Pancreas (tissue), 10 donors: Measurements from ENCODE around the gene TOM1L1. TPM values are rescaled to one million over a fixed set of nuclear protein-coding genes. Genes with fewer than 3 reads are reported as not detected.
A peak's percentile ranks its signal among the peaks of the same experiment; 100 is the strongest.

Experiments
- ATAC-seq, 4 donors: fragments of 200-7000 bp; cut with Tn5 transposase; one replicate each; pipeline versions ENCODE4 v1.8.0 to v1.9.1; 2020; ENCODE audit warnings: mild to moderate bottlenecking in 4 of 4, moderate library complexity in 4 of 4
- DNase-seq, 6 donors: peaks; one replicate each; pipeline ENCODE4 v3.0.0-alpha.2; 2020
- FAIRE-seq: peaks from 2 replicates; lab custom pipeline; 2012; peaks lifted over from hg19 to GRCh38; lab: Jason Lieb, UNC
- H3K27ac ChIP-seq, 4 donors: fragments of 200-600 bp; sonication (generic); 1 replicate in 3 of 4; 2 replicates in 1 of 4; pipeline versions ENCODE4 v1.5.0 to v1.8.0; 2020
- H3K27me3 ChIP-seq, 4 donors: fragments of 200-600 bp; one replicate each; pipeline ENCODE4 v1.8.0; 2021
- H3K36me3 ChIP-seq, 3 donors: fragments of 200-600 bp; sonication (generic) in 1 of 3; one replicate each; pipeline versions ENCODE4 v1.5.0 to v1.8.0; 2020 to 2021
- H3K4me1 ChIP-seq, 3 donors: fragments of 200-600 bp; one replicate each; pipeline ENCODE4 v1.8.0; 2021
- H3K4me3 ChIP-seq, 4 donors: fragments of 200-600 bp; sonication (generic) in 2 of 4; one replicate each; pipeline versions ENCODE4 v1.5.0 to v1.8.0; 2020 to 2021
- H3K9me3 ChIP-seq, 4 donors: fragments of 200-600 bp; one replicate each; pipeline ENCODE4 v1.8.0; 2021
- WGBS, 2 donors: extraction: QIAGEN DNeasy Blood & Tissue Kit; methylation state at CpG; one replicate each; pipeline ENCODE4 v1.1.7; 2013; 5-methylcytosine and 5-hydroxymethylcytosine counted together
- intact Hi-C, 3 donors: fragments of 100-400 bp; cut with DNase I; formaldehyde crosslinking; loops; one replicate each; pipeline versions ENCODE4 v1.11.1 to v1.14.2; 2022
- polyA plus RNA-seq, 2 donors: library from polyadenylated mRNA; stranded (reverse); fragments of 200-250 nt; gene quantifications; one replicate each; pipeline ENCODE4 v1.2.3, GENCODE V29; 2013
- total RNA-seq, 6 donors: library from RNA; stranded (reverse); fragmentation: NEBNext Ultra II Directional in 4 of 6; extraction: Animal tissue kit (Norgen Biotek cat#: 25700) in 4 of 6; gene quantifications; one replicate each; pipeline versions ENCODE4 v1.2.1 to v1.2.4, GENCODE V29; 2021 to 2023
- TF ChIP-seq, protein P1 (sequence below), 4 donors: fragments of 200-600 bp; sonication (generic) in 3 of 4; IDR thresholded peaks; one replicate each; pipeline versions ENCODE4 v1.5.0 to v1.8.0; 2021; ENCODE audit warnings: antibody characterized with exemption in 4 of 4
- donor health status: healthy with polysubstance abuse.
- donor health status: DM: no; HTN: no; CAD: no; lungs with moderate emphysema.
- donor health status: DM: no; HTN: no; CAD: no.
- donor health status: control.
- donor health status: control.
- donor health status: Bipolar disorder and iron deficiency.
- donor health status: DM: yes; HTN: yes; CAD: no.
- donor health status: DM: no; HTN: no; CAD: no.
- donor health status: DM: no; HTN: no; CAD: no.
- donor health status: DM: yes; HTN: yes; CAD: no.

TOM1L1 gene
- total and polyA plus RNA-seq, 8 donors: 14.2 to 39.0 (median 31.8) TPM

- FAIRE-seq: no peak
- Histone ChIP-seq H3K4me3 (no peak overlapping the region), H3K36me3 (peaks cover 0 to 28% (median 0%) of the 10 kb centered on the region in 3 donors), H3K27me3 (no peaks in the 10 kb centered on the region), H3K27ac (no peak overlapping the region), H3K4me1 (no peaks in the 10 kb centered on the region), H3K9me3 (no peaks in the 10 kb centered on the region)
- TF ChIP-seq, protein P1, sequence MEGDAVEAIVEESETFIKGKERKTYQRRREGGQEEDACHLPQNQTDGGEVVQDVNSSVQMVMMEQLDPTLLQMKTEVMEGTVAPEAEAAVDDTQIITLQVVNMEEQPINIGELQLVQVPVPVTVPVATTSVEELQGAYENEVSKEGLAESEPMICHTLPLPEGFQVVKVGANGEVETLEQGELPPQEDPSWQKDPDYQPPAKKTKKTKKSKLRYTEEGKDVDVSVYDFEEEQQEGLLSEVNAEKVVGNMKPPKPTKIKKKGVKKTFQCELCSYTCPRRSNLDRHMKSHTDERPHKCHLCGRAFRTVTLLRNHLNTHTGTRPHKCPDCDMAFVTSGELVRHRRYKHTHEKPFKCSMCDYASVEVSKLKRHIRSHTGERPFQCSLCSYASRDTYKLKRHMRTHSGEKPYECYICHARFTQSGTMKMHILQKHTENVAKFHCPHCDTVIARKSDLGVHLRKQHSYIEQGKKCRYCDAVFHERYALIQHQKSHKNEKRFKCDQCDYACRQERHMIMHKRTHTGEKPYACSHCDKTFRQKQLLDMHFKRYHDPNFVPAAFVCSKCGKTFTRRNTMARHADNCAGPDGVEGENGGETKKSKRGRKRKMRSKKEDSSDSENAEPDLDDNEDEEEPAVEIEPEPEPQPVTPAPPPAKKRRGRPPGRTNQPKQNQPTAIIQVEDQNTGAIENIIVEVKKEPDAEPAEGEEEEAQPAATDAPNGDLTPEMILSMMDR (IDR thresholded peaks at IDR 0.05): no peak
- 92% methylated on average over 2 of the region's 2 CpGs for WGBS, 2 donors
- ATAC-seq: no peak
- DNase-seq: no peak
- intact Hi-C loops: no loop called here
Observed at GRCh38 chr17:54947396-54947795, 46.7 kb downstream of the TOM1L1 start.

DNA sequence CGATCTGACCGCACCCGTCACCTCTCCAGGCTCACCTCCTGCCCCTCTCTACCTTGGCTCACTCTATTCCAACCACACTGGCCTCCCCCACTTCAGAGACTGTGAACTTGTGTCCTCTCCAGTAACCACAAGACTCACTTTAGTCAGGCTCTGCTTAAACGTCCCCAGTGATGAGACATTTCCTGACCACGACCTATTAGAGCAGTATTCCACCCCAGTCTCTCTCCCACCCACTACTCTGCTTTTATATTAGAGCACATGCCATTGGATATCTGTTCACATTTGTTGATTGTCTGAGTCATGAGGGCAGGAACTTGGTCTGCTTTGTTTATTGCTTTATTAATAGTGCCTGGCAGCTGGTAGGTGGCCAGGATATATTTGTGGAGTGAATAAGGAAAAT, 47.7 kb downstream of the TOM1L1 start:
- 81 to 84% methylated on average over 5 of the region's 5 CpGs for WGBS, 2 donors
- FAIRE-seq: no peak
- no peak overlapping the region for H3K27ac ChIP-seq
- no peaks in the 10 kb centered on the region for H3K27me3 ChIP-seq
- no peaks in the 10 kb centered on the region for H3K4me1 ChIP-seq
- peak in 1 of 4 donors; percentile 42 for ATAC-seq
- no peak overlapping the region for H3K4me3 ChIP-seq
- DNase-seq: no peak
- intact Hi-C loops: no loop called here
- peaks cover 0 to 28% (median 0%) of the 10 kb centered on the region in 3 donors for H3K36me3 ChIP-seq
- TF ChIP-seq, protein P1 (IDR thresholded peaks at IDR 0.05): no peak
- no peaks in the 10 kb centered on the region for H3K9me3 ChIP-seq

- Histone ChIP-seq H3K36me3 (peaks cover 0 to 28% (median 0%) of the 10 kb centered on the region in 3 donors), H3K9me3 (no peaks in the 10 kb centered on the region), H3K27ac (no peak overlapping the region), H3K4me3 (no peak overlapping the region), H3K27me3 (no peaks in the 10 kb centered on the region), H3K4me1 (no peaks in the 10 kb centered on the region)
- intact Hi-C loops: no loop called here
- WGBS, 2 donors: 55 to 60% methylated on average over 2 of the region's 2 CpGs
- no peak for DNase-seq
- TF ChIP-seq, protein P1 (IDR thresholded peaks at IDR 0.05): no peak
- peak in 2 of 4 donors; percentile 45 to 47 for ATAC-seq
- FAIRE-seq: no peak
Observed at GRCh38 chr17:54950116-54950515, 49.5 kb downstream of the TOM1L1 start.

- Histone ChIP-seq H3K4me3 (no peak overlapping the region), H3K36me3 (peaks cover 0 to 28% (median 0%) of the 10 kb centered on the region in 3 donors), H3K9me3 (no peaks in the 10 kb centered on the region), H3K27ac (no peak overlapping the region), H3K4me1 (no peaks in the 10 kb centered on the region), H3K27me3 (no peaks in the 10 kb centered on the region)
- FAIRE-seq (no peak), DNase-seq (no peak), ATAC-seq (no peak)
- TF ChIP-seq, protein P1 (IDR thresholded peaks at IDR 0.05): no peak
- WGBS, 2 donors: 72 to 78% methylated on average over 4 of the region's 4 CpGs
- intact Hi-C loops: no loop called here
Observed at GRCh38 chr17:54951286-54951685, 50.6 kb downstream of the TOM1L1 start.

DNA sequence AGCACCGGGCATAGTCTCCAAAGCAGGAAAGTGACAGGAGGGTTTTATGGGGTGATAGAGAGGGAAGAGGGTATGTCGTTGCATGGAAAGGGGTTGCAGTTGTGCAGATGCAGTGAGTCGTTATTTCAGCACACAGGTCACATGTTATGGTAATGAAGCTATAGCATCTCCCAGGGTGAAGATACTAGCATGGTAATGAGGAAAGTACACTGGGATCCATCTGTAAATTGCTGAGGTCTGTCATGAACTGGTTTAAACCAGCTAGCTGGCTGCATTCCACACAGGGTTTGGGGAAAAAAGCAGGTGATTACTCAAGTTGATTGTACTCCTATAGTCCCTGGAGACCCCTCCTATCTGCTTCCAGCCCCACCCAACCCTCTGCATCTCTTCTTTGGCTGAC, 56.1 kb downstream of the TOM1L1 start:
- H3K27me3 ChIP-seq: no peaks in the 10 kb centered on the region
- H3K27ac ChIP-seq: no peak overlapping the region
- H3K4me1 ChIP-seq: no peaks in the 10 kb centered on the region
- no peak overlapping the region for H3K4me3 ChIP-seq
- intact Hi-C loops: no loop called here
- DNase-seq: no peak
- 81 to 82% methylated on average over 3 of the region's 3 CpGs for WGBS, 2 donors
- FAIRE-seq: no peak
- H3K9me3 ChIP-seq: no peaks in the 10 kb centered on the region
- ATAC-seq: no peak
- TF ChIP-seq, protein P1 (IDR thresholded peaks at IDR 0.05): no peak
- H3K36me3 ChIP-seq: peaks cover 0 to 29% (median 13%) of the 10 kb centered on the region in 3 donors
